HG02588 (cell line): Measurements from ENCODE around the gene SUCLG2.

ENCODE experiments used
- ATAC-seq: cut with Tn5 transposase; IDR thresholded peaks from one replicate; pipeline ENCODE4 v1.9.1; 2021; ENCODE audit warnings: mild to moderate bottlenecking, moderate library complexity; ENCODE audit not compliant: unreplicated experiment

Gene SUCLG2

GRCh38 chr3:67654099-67654843 lies at the start of gene SUCLG2:
SUCLG2 (minus strand) TSS chr3:67654612; CDS start chr3:67654586, 26 bp downstream.
- peak; percentile 75 for ATAC-seq

GRCh38 chr3:67700596-67700995 lies 46.2 kb upstream of the SUCLG2 start:
- no peak for ATAC-seq

- no peak for ATAC-seq
These were observed 45.5 kb upstream of the SUCLG2 start for GRCh38 chr3:67699882-67700281.

DNA sequence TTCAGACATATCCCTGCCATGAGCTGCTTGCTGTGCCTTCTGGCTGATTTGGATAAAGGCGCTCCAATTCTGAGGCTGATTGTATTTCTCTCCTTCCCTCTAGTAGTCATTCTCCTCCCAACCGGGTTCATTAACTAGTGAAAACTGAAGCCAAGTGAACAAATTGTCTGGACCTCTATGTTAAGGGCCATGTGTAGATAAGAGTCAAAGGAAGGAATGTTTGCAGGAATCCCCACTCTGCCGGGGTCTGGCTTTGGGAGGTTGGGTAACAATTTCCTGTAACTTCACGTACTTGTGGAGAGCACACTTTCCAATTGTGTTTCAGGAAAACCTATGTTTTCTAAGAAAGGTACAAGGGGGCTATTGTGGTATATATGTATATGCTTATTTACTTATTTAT lies 38.2 kb upstream of the SUCLG2 start:
- ATAC-seq = no peak

- ATAC-seq = no peak
These were observed 37.5 kb upstream of the SUCLG2 start for GRCh38 chr3:67691926-67692325.

GRCh38 chr3:67691207-67691606 lies 36.8 kb upstream of the SUCLG2 start:
- ATAC-seq = no peak

DNA sequence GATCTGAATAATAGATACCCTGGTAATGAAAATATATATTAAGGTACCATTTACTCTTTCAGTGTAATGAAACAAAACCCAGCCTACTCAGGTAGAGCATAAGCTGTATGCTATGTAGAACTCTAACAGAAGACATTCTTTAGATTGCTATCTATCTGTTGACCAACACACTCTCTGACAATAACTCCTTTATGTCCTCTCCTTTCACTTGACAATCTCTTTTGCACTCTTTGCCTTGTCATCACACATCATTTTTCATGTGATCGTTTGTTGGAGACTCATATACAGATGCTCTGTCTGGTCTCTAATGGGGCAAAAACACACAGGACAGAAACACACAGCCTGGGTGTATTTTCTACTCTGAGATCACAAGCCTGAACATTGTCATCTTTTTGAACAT lies 35.4 kb upstream of the SUCLG2 start:
- no peak for ATAC-seq

DNA sequence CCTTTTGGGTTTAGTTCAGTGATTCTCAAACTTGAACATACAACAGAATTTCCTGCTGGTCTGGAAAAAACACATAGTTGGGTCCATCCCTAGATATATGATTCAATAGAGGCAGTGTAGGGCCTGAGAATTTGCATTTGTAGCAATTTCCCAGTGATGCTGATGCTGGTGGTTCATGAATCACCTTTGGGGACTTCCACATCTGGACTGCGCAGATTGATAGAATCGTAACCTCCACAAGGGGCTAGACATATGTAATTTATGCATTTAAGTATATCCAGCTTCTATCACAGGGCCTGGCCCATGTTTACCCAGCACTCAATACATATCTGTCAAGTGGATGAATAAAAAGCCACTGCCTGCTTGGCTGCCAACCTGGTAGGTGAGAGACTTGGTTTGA lies 33.8 kb upstream of the SUCLG2 start:
- ATAC-seq = no peak

GRCh38 chr3:67686069-67686468 lies 31.7 kb upstream of the SUCLG2 start:
- ATAC-seq = no peak

- peak; percentile 99 for ATAC-seq
These were observed 31.1 kb upstream of the SUCLG2 start for GRCh38 chr3:67685499-67685898.

DNA sequence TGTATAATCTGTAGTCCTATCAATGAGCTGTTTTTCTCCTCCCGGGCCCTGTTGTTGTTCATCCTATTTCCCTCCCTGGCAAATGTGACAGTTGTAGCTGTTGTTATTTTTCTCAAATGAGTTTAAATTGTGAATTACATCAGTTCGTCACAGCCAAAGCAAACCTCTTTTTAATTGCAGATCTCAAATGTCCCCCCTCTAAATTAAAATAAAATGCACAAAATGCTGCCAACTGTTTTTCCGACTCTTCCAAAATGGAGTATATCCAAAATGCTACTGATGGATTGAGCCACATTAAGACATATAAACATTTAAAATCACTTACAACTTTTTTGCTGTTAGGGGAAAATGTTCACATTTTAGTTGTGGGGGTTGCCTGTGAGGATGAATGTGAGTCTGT lies 29.8 kb upstream of the SUCLG2 start:
- ATAC-seq = no peak

- ATAC-seq = no peak
These were observed 29.1 kb upstream of the SUCLG2 start for GRCh38 chr3:67683522-67683921.

DNA sequence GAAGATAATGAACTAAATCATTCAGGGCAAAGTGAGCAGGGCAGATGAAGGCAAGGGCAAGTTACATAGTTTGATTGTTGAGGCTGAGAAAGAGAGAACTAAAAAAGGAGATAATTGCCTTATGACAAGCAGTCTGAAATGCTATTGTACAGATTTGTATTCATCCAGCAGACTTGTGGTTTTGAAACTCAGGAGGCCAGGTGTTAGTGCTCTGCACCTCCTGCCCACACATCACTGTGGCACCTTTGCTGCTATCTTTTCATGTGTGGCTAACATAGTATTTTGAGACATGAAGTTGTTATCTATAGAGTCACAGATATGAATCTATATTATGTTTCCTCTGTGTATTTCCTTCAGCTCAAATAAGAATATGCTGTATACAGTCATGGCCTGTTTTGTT lies 24.3 kb upstream of the SUCLG2 start:
- peak; percentile 78 for ATAC-seq

GRCh38 chr3:67674055-67674454 lies 19.6 kb upstream of the SUCLG2 start:
- ATAC-seq = no peak

DNA sequence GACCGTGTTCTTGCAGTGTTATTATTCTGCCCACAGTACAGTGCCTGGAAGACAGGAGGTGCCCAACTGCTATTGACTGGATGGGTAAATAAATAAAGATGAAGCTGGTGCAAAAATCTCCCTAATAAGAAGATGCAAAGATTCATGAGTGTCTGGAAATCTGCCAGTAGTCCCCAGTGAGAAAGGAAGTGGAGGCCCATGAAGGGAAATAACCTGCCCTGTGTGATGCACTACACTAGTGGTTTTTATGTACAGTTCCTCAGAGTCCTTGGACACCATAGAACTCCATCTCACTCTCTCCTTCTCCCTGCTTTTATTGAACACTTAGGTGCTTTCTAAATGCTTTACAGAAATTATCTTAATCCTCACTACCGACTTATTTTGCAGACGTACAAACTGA lies 8.3 kb upstream of the SUCLG2 start:
- peak; percentile 55 for ATAC-seq

GRCh38 chr3:67661089-67661488 lies 6.7 kb upstream of the SUCLG2 start:
- no peak for ATAC-seq

- ATAC-seq = no peak
These were observed 2.8 kb upstream of the SUCLG2 start for GRCh38 chr3:67657192-67657591.

- no peak for ATAC-seq
These were observed 2.2 kb upstream of the SUCLG2 start for GRCh38 chr3:67656614-67657013.

DNA sequence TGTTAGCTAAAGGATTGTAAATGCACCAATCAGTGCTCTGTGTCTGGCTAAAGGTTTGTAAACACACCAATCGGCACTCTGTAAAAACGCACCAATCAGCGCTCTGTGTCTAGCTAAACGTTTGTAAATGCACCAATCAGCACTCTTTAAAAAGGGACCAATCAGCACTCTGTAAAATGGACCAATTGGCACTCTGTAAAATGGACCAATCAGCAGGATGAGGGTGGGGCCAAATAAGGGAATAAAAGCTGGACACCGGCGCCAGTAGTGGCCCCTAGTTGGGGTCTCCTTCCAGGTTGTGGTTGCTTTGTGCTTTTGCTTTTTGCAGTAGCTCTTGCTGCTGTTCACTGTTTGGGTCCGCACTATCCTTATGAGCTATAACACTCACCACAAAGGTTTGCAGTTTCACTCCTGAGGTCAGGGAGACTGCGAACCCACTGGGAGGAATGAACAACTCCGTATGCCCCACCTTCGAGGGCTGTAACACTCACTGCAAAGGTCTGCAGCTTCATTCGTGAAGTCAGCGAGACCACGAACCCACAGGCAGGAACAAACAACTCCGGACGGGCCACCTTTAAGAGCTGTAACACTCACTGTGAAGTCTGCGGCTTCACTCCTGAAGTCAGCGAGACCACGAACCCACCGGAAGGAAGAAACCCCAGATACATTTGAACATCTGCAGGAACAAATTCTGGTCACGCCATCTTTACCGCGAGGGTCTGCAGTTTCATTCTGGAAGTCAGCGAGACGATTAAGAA lies 1.1 kb upstream of the SUCLG2 start:
- ATAC-seq = peak; percentile 46

DNA sequence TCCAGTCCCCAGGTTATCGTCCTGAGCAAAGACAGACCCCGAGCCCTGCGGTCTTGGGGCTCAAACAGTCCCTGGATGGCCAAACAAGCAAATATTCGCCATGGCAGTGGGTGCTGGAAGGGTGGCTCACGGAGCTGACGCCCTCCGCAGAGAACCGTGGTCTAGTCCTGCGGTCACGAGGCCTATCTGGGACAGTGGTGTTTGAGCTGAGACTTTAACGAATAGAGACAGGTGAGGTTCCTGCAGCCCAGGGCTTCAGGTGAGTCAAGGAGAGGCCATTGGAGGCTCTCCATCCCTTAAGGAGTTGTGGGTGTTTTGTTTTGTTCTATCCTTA lies 399 bp upstream of the SUCLG2 start:
- ATAC-seq = peak; percentile 1

GRCh38 chr3:67653425-67654098 lies 850 bp downstream of the SUCLG2 start:
- peak; percentile 20 for ATAC-seq

DNA sequence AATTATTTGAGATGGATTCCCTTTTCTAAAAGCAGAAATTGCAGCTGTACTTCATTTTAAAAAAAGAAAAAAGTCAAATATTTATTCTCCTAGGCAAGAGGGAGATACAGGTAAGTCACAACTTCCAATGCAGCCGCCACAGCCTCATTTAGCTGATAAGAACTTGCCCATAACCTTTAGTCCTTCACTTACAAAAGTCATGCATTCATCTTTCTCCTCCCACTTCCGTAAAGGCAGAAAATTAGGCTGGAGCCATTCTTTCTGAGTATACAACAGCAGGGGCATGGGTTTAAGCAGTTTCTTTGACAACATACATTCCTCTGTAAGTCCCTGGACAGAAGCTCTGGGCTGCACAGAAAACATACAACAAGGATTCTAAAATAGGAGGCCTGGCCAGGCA lies 4.3 kb downstream of the SUCLG2 start:
- ATAC-seq = no peak
